Neural cell (in vitro differentiated cells): ENCODE data around the gene NTRK2. TPM values are rescaled to one million over a fixed set of nuclear protein-coding genes. Genes with fewer than 3 reads are reported as not detected.

Source experiments
- H2AFZ ChIP-seq: fragments of 200-600, 300-800 bp; sonication (generic), shearing (Covaris generic); 2 replicates; pipeline ENCODE4 v1.6.0; 2014; ENCODE audit warnings: low read depth, mild to moderate bottlenecking, antibody characterized with exemption, low read length, moderate library complexity
- H3F3A ChIP-seq: fragments of 200-600 bp; shearing (Covaris generic); 2 replicates; pipeline ENCODE4 v1.6.1; 2016; ENCODE audit warnings: mild to moderate bottlenecking, moderate library complexity, mixed read lengths, antibody characterized with exemption, low read length; ENCODE audit not compliant: insufficient read depth, poor library complexity, severe bottlenecking
- H3K27ac ChIP-seq: fragments of 200-600, 300-800 bp; sonication (generic), shearing (Covaris generic); 2 replicates; pipeline ENCODE4 v1.5.1; 2014; ENCODE audit warnings: mild to moderate bottlenecking, low read length, moderate library complexity
- H3K27me3 ChIP-seq: fragments of 300-800, 200-600 bp; sonication (generic), shearing (Covaris generic); 2 replicates; pipeline ENCODE4 v1.6.0; 2014; ENCODE audit warnings: mild to moderate bottlenecking, low read depth, low read length, moderate library complexity; ENCODE audit not compliant: insufficient read depth
- H3K36me3 ChIP-seq: fragments of 300-800, 200-600 bp; sonication (generic), shearing (Covaris generic); 2 replicates; pipeline ENCODE4 v1.5.1; 2014; ENCODE audit warnings: mild to moderate bottlenecking, antibody characterized with exemption, low read length, moderate library complexity; ENCODE audit not compliant: insufficient read depth
- H3K4me2 ChIP-seq: fragments of 300-800, 200-600 bp; sonication (generic), shearing (Covaris generic); 2 replicates; pipeline ENCODE4 v1.6.0; 2014; ENCODE audit warnings: mild to moderate bottlenecking, low read length
- H3K4me3 ChIP-seq: fragments of 300-800, 200-600 bp; sonication (generic), shearing (Covaris generic); 2 replicates; pipeline ENCODE4 v1.5.1; 2014; ENCODE audit warnings: mild to moderate bottlenecking, low read length, moderate library complexity
- H3K79me2 ChIP-seq: fragments of 200-600 bp; shearing (Covaris generic); replicated peaks from 2 replicates; pipeline ENCODE4 v1.6.0; 2014; ENCODE audit warnings: mild to moderate bottlenecking, low read length, moderate library complexity; ENCODE audit not compliant: insufficient read depth
- H3K9ac ChIP-seq: fragments of 300-800, 200-600 bp; sonication (generic), shearing (Covaris generic); 2 replicates; pipeline ENCODE4 v1.6.1; 2016; ENCODE audit warnings: mild to moderate bottlenecking, low read length, mixed read lengths
- H3K9me2 ChIP-seq: fragments of 200-600 bp; shearing (Covaris generic); 2 replicates; pipeline ENCODE4 v1.6.1; 2016; ENCODE audit warnings: mild to moderate bottlenecking, low read length, mixed read lengths; ENCODE audit not compliant: insufficient read depth
- H3K9me3 ChIP-seq: fragments of 200-600, 300-800 bp; sonication (generic), shearing (Covaris generic); 2 replicates; pipeline ENCODE4 v1.6.1; 2016; ENCODE audit warnings: mild to moderate bottlenecking, mixed run types, low read length, moderate library complexity, mixed read lengths
- H4K20me1 ChIP-seq: fragments of 200-600 bp; shearing (Covaris generic); 2 replicates; pipeline ENCODE4 v1.6.1; 2016; ENCODE audit warnings: mild to moderate bottlenecking, mixed run types; ENCODE audit not compliant: insufficient read depth
- CTCF ChIP-seq: fragments of 450-650 bp; IDR thresholded peaks from 2 replicates; pipeline ENCODE4 v1.5.1; 2014; ENCODE audit warnings: antibody characterized with exemption, mild to moderate bottlenecking, moderate library complexity; ENCODE audit not compliant: poor library complexity, severe bottlenecking
- EP300 ChIP-seq: fragments of 450-650 bp; conservative IDR thresholded peaks from 2 replicates; pipeline ENCODE4 v1.6.1; 2014; ENCODE audit warnings: antibody characterized with exemption, mild to moderate bottlenecking, moderate library complexity; ENCODE audit not compliant: poor library complexity, severe bottlenecking
- EZH2 ChIP-seq: fragments of 200-600, 300-800 bp; shearing (Covaris generic), sonication (generic); IDR thresholded peaks from 2 replicates; pipeline ENCODE4 v1.6.1; 2014; ENCODE audit warnings: antibody characterized with exemption, low read length, borderline replicate concordance, mild to moderate bottlenecking; ENCODE audit not compliant: insufficient read depth, poor library complexity, severe bottlenecking
- MXI1 ChIP-seq: fragments of 450-650 bp; conservative IDR thresholded peaks from 2 replicates; pipeline ENCODE4 v1.6.1; 2014; ENCODE audit warnings: antibody characterized with exemption, mild to moderate bottlenecking; ENCODE audit not compliant: poor library complexity, severe bottlenecking
- POLR2AphosphoS5 ChIP-seq: IDR thresholded peaks from 2 replicates; pipeline ENCODE4 v1.6.1; 2012
- RAD21 ChIP-seq: fragments of 450-650 bp; conservative IDR thresholded peaks from 2 replicates; pipeline ENCODE4 v1.6.1; 2014; ENCODE audit warnings: antibody characterized with exemption, mild to moderate bottlenecking, moderate library complexity
- REST ChIP-seq: IDR thresholded peaks from 2 replicates; pipeline ENCODE4 v1.6.1; 2012; ENCODE audit warnings: borderline replicate concordance
- SMC3 ChIP-seq: fragments of 450-650 bp; conservative IDR thresholded peaks from 2 replicates; pipeline ENCODE4 v1.6.1; 2014; ENCODE audit warnings: antibody characterized with exemption, mild to moderate bottlenecking, moderate library complexity; ENCODE audit not compliant: poor library complexity
- TAF1 ChIP-seq: IDR thresholded peaks from 2 replicates; pipeline ENCODE4 v1.6.1; 2012; ENCODE audit warnings: low read depth
- polyA plus RNA-seq: library from polyadenylated mRNA; depleted of rRNA; stranded (reverse); fragments of >200 nt; gene quantifications from 2 replicates; pipeline ENCODE4 v1.2.3, GENCODE V29; 2014

The NTRK2 gene
- polyA plus RNA-seq, 1 donor from 2014 or later: 14.2 TPM

- no peaks in the 10 kb centered on the region for H3K9me2 ChIP-seq
- H3K4me3 ChIP-seq: no peak overlapping the region
- H3K4me2 ChIP-seq: no peak overlapping the region
- no peak for TF ChIP-seq EZH2
- no peak for TF ChIP-seq CTCF
- H3K9ac ChIP-seq: no peak overlapping the region
- no peaks in the 10 kb centered on the region for H3K27me3 ChIP-seq
- H3K9me3 ChIP-seq: no peaks in the 10 kb centered on the region
- no peaks in the 10 kb centered on the region for H3K79me2 ChIP-seq
- H4K20me1 ChIP-seq: no peaks in the 10 kb centered on the region
- no peaks in the 10 kb centered on the region for H3K36me3 ChIP-seq
- H3F3A ChIP-seq: no peaks in the 10 kb centered on the region
- H3K27ac ChIP-seq: no peak overlapping the region
- no peak overlapping the region for H2AFZ ChIP-seq
Measured at GRCh38 chr9:84834426-84834825, 164.9 kb downstream of the NTRK2 start.

GRCh38 chr9:84835745-84836144 is 166.2 kb downstream of the NTRK2 start:
- TF ChIP-seq TAF1 (no peak), RAD21 (no peak), EZH2 (no peak), SMC3 (no peak), CTCF (no peak), EP300 (no peak), REST (no peak), MXI1 (no peak), POLR2AphosphoS5 (no peak)
- no peak overlapping the region for H3K27ac ChIP-seq
- no peak overlapping the region for H2AFZ ChIP-seq
- H3K79me2 ChIP-seq: no peaks in the 10 kb centered on the region
- no peaks in the 10 kb centered on the region for H3F3A ChIP-seq
- H3K36me3 ChIP-seq: no peaks in the 10 kb centered on the region
- H3K9me3 ChIP-seq: no peaks in the 10 kb centered on the region
- no peak overlapping the region for H3K4me3 ChIP-seq
- no peaks in the 10 kb centered on the region for H3K27me3 ChIP-seq
- H4K20me1 ChIP-seq: no peaks in the 10 kb centered on the region
- no peaks in the 10 kb centered on the region for H3K9me2 ChIP-seq
- no peak overlapping the region for H3K4me2 ChIP-seq
- no peak overlapping the region for H3K9ac ChIP-seq
